H1 (cell line): ENCODE measurements around the gene DENND1A. TPM values are rescaled to one million over a fixed set of nuclear protein-coding genes. Genes with fewer than 3 reads are reported as not detected.

ENCODE experiments used
- CTCF ChIA-PET: fragments of 300-600 bp; sonication (Branson Sonifier 250); formaldehyde crosslinking; loops from one replicate; lab custom pipeline; 2021; ENCODE audit not compliant: partially characterized antibody; lab: Charles Lee
- POLR2A ChIA-PET: fragments of 300-600 bp; sonication (Branson Sonifier 250); formaldehyde crosslinking; loops from one replicate; lab custom pipeline; 2021; ENCODE audit warnings: inconsistent platforms; ENCODE audit not compliant: partially characterized antibody; lab: Charles Lee
- DNase-seq, 2 experiments: peaks; one replicate each; pipeline versions ENCODE4 v3.0.0 to v3.0.0-alpha.2; 2010 to 2022; ENCODE audit warnings: low spot score in 2 of 2, low read depth in 1 of 2, mixed read lengths in 1 of 2
- FAIRE-seq: peaks from 2 replicates; lab custom pipeline; 2011; peaks lifted over from hg19 to GRCh38; lab: Jason Lieb, UNC
- H2AFZ ChIP-seq: 2 replicates; pipeline ENCODE4 v1.8.1; 2012; ENCODE audit warnings: low read length, inconsistent platforms
- H2AK5ac ChIP-seq: 2 replicates; pipeline ENCODE4 v1.6.1; 2013; ENCODE audit warnings: low read depth, low read length
- H2BK120ac ChIP-seq: replicated peaks from 2 replicates; pipeline ENCODE3; 2013; ENCODE audit warnings: low read depth, low read length, inconsistent platforms
- H2BK12ac ChIP-seq: 2 replicates; pipeline ENCODE4 v1.6.1; 2013; ENCODE audit warnings: low read depth, low read length
- H2BK15ac ChIP-seq: 2 replicates; pipeline ENCODE4 v1.6.1; 2013; ENCODE audit warnings: low read length
- H2BK20ac ChIP-seq: 2 replicates; pipeline ENCODE4 v1.6.1; 2013; ENCODE audit warnings: low read length
- H2BK5ac ChIP-seq: 2 replicates; pipeline ENCODE4 v1.6.1; 2013; ENCODE audit warnings: low read depth, low read length
- H3K14ac ChIP-seq: 2 replicates; pipeline ENCODE4 v1.6.1; 2013; ENCODE audit warnings: inconsistent platforms; ENCODE audit not compliant: insufficient read length
- H3K18ac ChIP-seq: 2 replicates; pipeline ENCODE4 v1.6.1; 2013; ENCODE audit warnings: low read length; ENCODE audit errors: extremely low read depth
- H3K23ac ChIP-seq: 2 replicates; pipeline ENCODE4 v1.6.1; 2013; ENCODE audit warnings: inconsistent platforms; ENCODE audit not compliant: insufficient read length
- H3K23me2 ChIP-seq: 2 replicates; pipeline ENCODE4 v1.6.1; 2013; ENCODE audit warnings: low read depth, low read length
- H3K27ac ChIP-seq: 2 replicates; pipeline ENCODE4 v1.6.1; 2011; ENCODE audit warnings: low read depth, low read length, inconsistent platforms
- H3K27me3 ChIP-seq, 4 experiments: replicated peaks in 1 of 4; 1 replicate in 1 of 4; 2 replicates in 3 of 4; pipeline versions ENCODE4 v1.6.1 to v1.8.1; 2011 to 2013; ENCODE audit warnings: low read length in 3 of 4, mild to moderate bottlenecking in 3 of 4, inconsistent platforms in 2 of 4, mixed read lengths in 2 of 4, moderate library complexity in 1 of 4; ENCODE audit not compliant: control insufficient read depth in 3 of 4, insufficient read depth in 3 of 4; ENCODE audit errors: extremely low read depth in 1 of 4
- H3K36me3 ChIP-seq, 4 experiments: 2 replicates each; pipeline versions ENCODE4 v1.6.1 to v1.8.1; 2011 to 2013; ENCODE audit warnings: mild to moderate bottlenecking in 4 of 4, low read length in 3 of 4, moderate library complexity in 2 of 4, control low read depth in 1 of 4, inconsistent platforms in 1 of 4; ENCODE audit not compliant: insufficient read depth in 4 of 4, control insufficient read depth in 2 of 4
- H3K4ac ChIP-seq: replicated peaks from 2 replicates; pipeline ENCODE3; 2013; ENCODE audit warnings: low read length, low read depth, mixed read lengths, inconsistent platforms; ENCODE audit not compliant: insufficient read length
- H3K4me1 ChIP-seq, 4 experiments: replicated peaks in 1 of 4; 1 replicate in 1 of 4; 2 replicates in 3 of 4; pipeline versions ENCODE4 v1.6.1 to v1.8.1; 2011 to 2013; ENCODE audit warnings: low read length in 3 of 4, inconsistent platforms in 2 of 4, mixed read lengths in 1 of 4; ENCODE audit not compliant: insufficient read depth in 4 of 4, control insufficient read depth in 3 of 4
- H3K4me2 ChIP-seq, 2 experiments: 2 replicates each; pipeline versions ENCODE4 v1.6.1 to v1.8.1; 2011 to 2013; ENCODE audit warnings: low read depth in 2 of 2, low read length in 2 of 2, control low read depth in 1 of 2, inconsistent platforms in 1 of 2, mild to moderate bottlenecking in 1 of 2; ENCODE audit not compliant: insufficient read depth in 1 of 2
- H3K4me3 ChIP-seq, 4 experiments: fragments of 200-600, 300-600 bp in 1 of 4; sonication (generic), shearing (Covaris generic), sonication (Bioruptor Twin) in 1 of 4; 2 replicates each; pipeline versions ENCODE4 v1.5.1 to v1.8.1; 2011 to 2016; ENCODE audit warnings: low read length in 4 of 4, low read depth in 3 of 4, control low read depth in 2 of 4, inconsistent platforms in 2 of 4, mild to moderate bottlenecking in 2 of 4, mixed read lengths in 1 of 4, moderate library complexity in 1 of 4; ENCODE audit not compliant: insufficient read depth in 2 of 4; ENCODE audit errors: extremely low read depth in 1 of 4
- H3K56ac ChIP-seq: replicated peaks from 2 replicates; pipeline ENCODE3; 2013; ENCODE audit warnings: low read depth, mild to moderate bottlenecking, mixed read lengths, low read length, inconsistent platforms; ENCODE audit not compliant: insufficient read length
- H3K79me1 ChIP-seq: 2 replicates; pipeline ENCODE4 v1.6.1; 2013; ENCODE audit warnings: low read depth, low read length, control low read depth
- H3K79me2 ChIP-seq, 2 experiments: 2 replicates each; pipeline versions ENCODE4 v1.6.1 to v1.8.1; 2012 to 2013; ENCODE audit warnings: low read length in 2 of 2, mild to moderate bottlenecking in 2 of 2, inconsistent platforms in 1 of 2; ENCODE audit not compliant: insufficient read depth in 2 of 2, control insufficient read depth in 1 of 2
- H3K9ac ChIP-seq, 4 experiments: replicated peaks in 1 of 4; 1 replicate in 1 of 4; 2 replicates in 3 of 4; pipeline versions ENCODE4 v1.6.1 to v1.8.1; 2011 to 2013; ENCODE audit warnings: low read depth in 3 of 4, low read length in 3 of 4, control low read depth in 2 of 4, mild to moderate bottlenecking in 2 of 4, moderate library complexity in 2 of 4, inconsistent platforms in 1 of 4; ENCODE audit errors: extremely low read depth in 1 of 4
- H3K9me3 ChIP-seq, 2 experiments: 2 replicates each; pipeline versions ENCODE4 v1.6.1 to v1.8.1; 2012 to 2013; ENCODE audit warnings: mild to moderate bottlenecking in 2 of 2, moderate library complexity in 2 of 2, control low read depth in 1 of 2, inconsistent platforms in 1 of 2, low read depth in 1 of 2, low read length in 1 of 2, mixed read lengths in 1 of 2; ENCODE audit not compliant: insufficient read depth in 2 of 2
- H4K20me1 ChIP-seq, 2 experiments: replicated peaks in 1 of 2; 2 replicates each; pipeline versions ENCODE3 to v1.8.1; 2011 to 2013; ENCODE audit warnings: inconsistent platforms in 2 of 2, low read length in 2 of 2, mild to moderate bottlenecking in 1 of 2; ENCODE audit not compliant: insufficient read depth in 2 of 2, control insufficient read depth in 1 of 2
- H4K5ac ChIP-seq: 2 replicates; pipeline ENCODE4 v1.6.1; 2013; ENCODE audit warnings: low read length, low read depth, mixed read lengths, inconsistent platforms; ENCODE audit not compliant: insufficient read length
- H4K8ac ChIP-seq: 2 replicates; pipeline ENCODE4 v1.8.0; 2013; ENCODE audit warnings: mild to moderate bottlenecking, moderate library complexity, low read length, inconsistent platforms; ENCODE audit not compliant: insufficient read depth; ENCODE audit errors: extremely low read depth
- H4K91ac ChIP-seq: replicated peaks from 2 replicates; pipeline ENCODE3; 2013; ENCODE audit warnings: low read length, mixed read lengths, inconsistent platforms; ENCODE audit not compliant: insufficient read length
- BCL11A ChIP-seq, 2 experiments: IDR thresholded peaks; one replicate each; pipeline ENCODE4 v1.6.1; 2011; ENCODE audit warnings: low read depth in 2 of 2, low read length in 2 of 2, mild to moderate bottlenecking in 2 of 2
- CEBPB ChIP-seq: IDR thresholded peaks from 2 replicates; pipeline ENCODE4 v1.6.1; 2012; ENCODE audit warnings: low read depth, low read length
- CHD2 ChIP-seq: IDR thresholded peaks from 2 replicates; pipeline ENCODE4 v1.6.1; 2012; ENCODE audit warnings: low read length, improper control_type of control experiment
- GTF2F1 ChIP-seq: IDR thresholded peaks from 2 replicates; pipeline ENCODE4 v1.6.1; 2012; ENCODE audit warnings: low read depth, low read length, improper control_type of control experiment, borderline replicate concordance
- HDAC2 ChIP-seq, 2 experiments: fragments of 300-600 bp in 1 of 2; sonication (generic) in 1 of 2; IDR thresholded peaks; 2 replicates each; pipeline ENCODE4 v1.6.1; 2011 to 2012; ENCODE audit warnings: low read depth in 2 of 2, low read length in 2 of 2, mild to moderate bottlenecking in 2 of 2, moderate library complexity in 2 of 2, borderline replicate concordance in 1 of 2, inconsistent platforms in 1 of 2
- NRF1 ChIP-seq: IDR thresholded peaks from 2 replicates; pipeline ENCODE4 v1.6.1; 2011; ENCODE audit warnings: mild to moderate bottlenecking, low read depth, low read length, improper control_type of control experiment
- SIRT6 ChIP-seq: IDR thresholded peaks from one replicate; pipeline ENCODE4 v1.7.1; 2012; ENCODE audit warnings: low read length, inconsistent platforms
- SP2 ChIP-seq: IDR thresholded peaks from 2 replicates; pipeline ENCODE4 v1.6.1; 2012; ENCODE audit warnings: mild to moderate bottlenecking, low read length, inconsistent platforms
- TAF1 ChIP-seq: IDR thresholded peaks from 2 replicates; pipeline ENCODE4 v1.6.1; 2011; ENCODE audit warnings: mild to moderate bottlenecking, low read depth, low read length
- TAF7 ChIP-seq: optimal IDR thresholded peaks from 2 replicates; pipeline ENCODE3; 2011; ENCODE audit warnings: low read depth, mild to moderate bottlenecking, inconsistent platforms, low read length, moderate library complexity, borderline replicate concordance
- WGBS, 2 experiments: shearing (Covaris generic) in 1 of 2; methylation state at CpG; one replicate each; pipeline versions ENCODE4 v1.1.6 to v1.1.7; 2013 to 2015; ENCODE audit warnings: low lambda C conversion rate in 2 of 2, mixed read lengths in 2 of 2, inconsistent platforms in 1 of 2, low coverage in 1 of 2, missing lambda C conversion rate in 1 of 2; ENCODE audit not compliant: insufficient replicate concordance in 2 of 2, insufficient coverage in 1 of 2, insufficient read length in 1 of 2; ENCODE audit errors: extremely low coverage in 1 of 2, missing lambda C conversion rate in 1 of 2; 5-methylcytosine and 5-hydroxymethylcytosine counted together
- polyA plus RNA-seq, 7 experiments: library from polyadenylated mRNA; depleted of rRNA in 3 of 7; stranded (reverse) in 5 of 7; unstranded in 2 of 7; fragments of >200 nt in 5 of 7; fragments of 200-250 nt in 2 of 7; gene quantifications; 1 replicate in 5 of 7; 2 replicates in 1 of 7; 4 replicates in 1 of 7; pipeline versions ENCODE4 v1.2.1 to v1.2.3, GENCODE V29; 2011 to 2013; ENCODE audit warnings: missing spikeins in 2 of 7, mixed read lengths in 2 of 7
- total RNA-seq: library from RNA; stranded (reverse); fragmentation: NEBNext Ultra II Directional; extraction: Animal tissue kit (Norgen Biotek cat#: 25700); gene quantifications from 2 replicates; pipeline ENCODE4 v1.2.1, GENCODE V29; 2021

Gene DENND1A
- total and polyA plus RNA-seq, 2 of the 8 experiments (the other 6 are each of a cell fraction or from before 2014, with no cell fraction given) = 24.1 to 26.4 TPM

- Histone ChIP-seq H3K27me3 (no peaks in the 10 kb centered on the region), H3K9me3 (no peaks in the 10 kb centered on the region), H2AFZ (no peak overlapping the region), H3K79me1 (no peaks in the 10 kb centered on the region), H3K18ac (no peak overlapping the region), H3K4me2 (no peak overlapping the region), H3K4me3 (no peak overlapping the region), H4K8ac (no peak overlapping the region), H2BK15ac (no peak overlapping the region), H3K14ac (no peak overlapping the region), H4K5ac (no peak overlapping the region), H3K23ac (no peak overlapping the region), H3K79me2 (0 out of 4 replicates have a peak, but pooled peaks cover 0 to 3% of the 10 kb centered on the region in 2 experiments), H3K9ac (no peak overlapping the region), H2AK5ac (no peak overlapping the region), H2BK20ac (no peak overlapping the region), H3K36me3 (no peaks in the 10 kb centered on the region), H3K23me2 (peaks cover 2% of the 10 kb centered on the region; the same call in 1 of the 2 replicates), H2BK120ac (no peak overlapping the region)
- WGBS, 2 experiments = 86% methylated on average over 3 of the region's 3 CpGs; no CpG with 5 or more reads in 1 of the 2 experiments
- CTCF ChIA-PET = interaction anchor here (1.2 to 1.5 kb wide), 3 partner anchors 10 to 339 kb away, joined by 3 to 5 read pairs (median 5); no protein-coding TSS in a partner anchor
- no peak for TF ChIP-seq NRF1
- no peak for TF ChIP-seq BCL11A (IDR thresholded peaks at IDR 0.05; ENCODE audit: low read depth in 2 of 2, low read length in 2 of 2)
- no peak for TF ChIP-seq SP2
- no peak for TF ChIP-seq SIRT6
- no peak for TF ChIP-seq CEBPB
- no peak for TF ChIP-seq GTF2F1
- no peak for TF ChIP-seq TAF7
- TF ChIP-seq TAF1 = no peak
- no peak for TF ChIP-seq CHD2
- no peak for TF ChIP-seq HDAC2 (IDR thresholded peaks at IDR 0.05; ENCODE audit: borderline replicate concordance in 1 of 2, low read depth in 2 of 2, low read length in 2 of 2)
- TF ChIP-seq, all 59 proteins: peak for 0
- no peak overlapping the region for H2BK5ac ChIP-seq
- H3K4me1 ChIP-seq = peaks cover 0 to 2% (median 0%) of the 10 kb centered on the region in 4 experiments; a peak in 1 of 7 replicates
- H3K56ac ChIP-seq = no peak overlapping the region
- no peak overlapping the region for H2BK12ac ChIP-seq
- no peak for FAIRE-seq
- H4K20me1 ChIP-seq = no peaks in the 10 kb centered on the region
- POLR2A ChIA-PET = interaction anchor here (1.4 kb wide), 1 partner anchor 9 kb away, joined by 3 read pairs; no protein-coding TSS in a partner anchor
- no peak overlapping the region for H3K4ac ChIP-seq
- H3K27ac ChIP-seq = no peak overlapping the region
- DNase-seq = no peak
- no peak overlapping the region for H4K91ac ChIP-seq
These were observed 188.7 kb downstream of the DENND1A start for GRCh38 chr9:123741214-123741613.
